GM19324 (cell line): Measurements from ENCODE around the gene S100A14.
"Not testable (repeated sequence)": the region's sequence is repeated elsewhere in the genome, so short reads cannot be mapped to it uniquely, and the experiment has no call there.

Experiments
- ATAC-seq: cut with Tn5 transposase; IDR thresholded peaks from one replicate; pipeline ENCODE4 v1.9.1; 2021; ENCODE audit warnings: mild to moderate bottlenecking, moderate library complexity; ENCODE audit not compliant: unreplicated experiment, low FRiP score

S100A14 gene

GRCh38 chr1:153597206-153597605 is 18.9 kb downstream of the S100A14 start:
- ATAC-seq = no peak

GRCh38 chr1:153592748-153593147 is 23.4 kb downstream of the S100A14 start:
- no peak for ATAC-seq

- ATAC-seq = no peak
Observed at GRCh38 chr1:153588482-153588881, 27.6 kb downstream of the S100A14 start.

- not testable (repeated sequence) for ATAC-seq
Observed at GRCh38 chr1:153588033-153588432, 28.1 kb downstream of the S100A14 start.

- ATAC-seq = no peak
Observed at GRCh38 chr1:153587314-153587713, 28.8 kb downstream of the S100A14 start.

GRCh38 chr1:153586347-153586746 is 29.8 kb downstream of the S100A14 start:
- ATAC-seq = no peak

- no peak for ATAC-seq
Observed at GRCh38 chr1:153585006-153585405, 31.1 kb downstream of the S100A14 start.

- no peak for ATAC-seq
Observed at GRCh38 chr1:153583976-153584375, 32.1 kb downstream of the S100A14 start.

GRCh38 chr1:153583514-153583913 is 32.6 kb downstream of the S100A14 start:
- not testable (repeated sequence) for ATAC-seq

GRCh38 chr1:153582836-153583235 is 33.3 kb downstream of the S100A14 start:
- ATAC-seq = not testable (repeated sequence)

GRCh38 chr1:153578936-153579335 is 37.2 kb downstream of the S100A14 start:
- no peak for ATAC-seq

GRCh38 chr1:153578490-153578889 is 37.6 kb downstream of the S100A14 start:
- ATAC-seq = no peak

- ATAC-seq = no peak
Observed at GRCh38 chr1:153577624-153578051, 38.5 kb downstream of the S100A14 start.

- no peak for ATAC-seq
Observed at GRCh38 chr1:153577138-153577537, 39.0 kb downstream of the S100A14 start.

GRCh38 chr1:153575497-153575896 is 40.6 kb downstream of the S100A14 start:
- not testable (repeated sequence) for ATAC-seq

- ATAC-seq = not testable (repeated sequence)
Observed at GRCh38 chr1:153575081-153575491, 41.0 kb downstream of the S100A14 start.

- ATAC-seq = no peak
Observed at GRCh38 chr1:153573351-153573750, 42.8 kb downstream of the S100A14 start.

GRCh38 chr1:153572569-153573015 is 43.5 kb downstream of the S100A14 start:
- ATAC-seq = peak; percentile 56

GRCh38 chr1:153571706-153572105 is 44.4 kb downstream of the S100A14 start:
- no peak for ATAC-seq

- ATAC-seq = no peak
Observed at GRCh38 chr1:153570874-153571273, 45.3 kb downstream of the S100A14 start.

GRCh38 chr1:153569465-153569864 is 46.7 kb downstream of the S100A14 start:
- ATAC-seq = no peak

- no peak for ATAC-seq
Observed at GRCh38 chr1:153568367-153569099, 47.6 kb downstream of the S100A14 start.
